Astrocyte of the cerebellum (primary cell): ENCODE measurements around the gene ANKZF1.

Experiments
- DNase-seq: peaks from one replicate; pipeline ENCODE4 v3.0.0-alpha.2; 2011; ENCODE audit warnings: low read depth
- H3K4me3 ChIP-seq: 2 replicates; pipeline ENCODE4 v1.5.1; 2011; ENCODE audit warnings: mild to moderate bottlenecking, low read depth, low read length, moderate library complexity
- in situ Hi-C: cut with HindIII; loops from 2 replicates; pipeline ENCODE4 v1.10.0; 2017; ENCODE audit warnings: low sequenced_read_pairs
- TF ChIP-seq, protein P1 (sequence below): IDR thresholded peaks from 2 replicates; pipeline ENCODE4 v1.5.1; 2012; ENCODE audit warnings: low read length, low read depth, moderate library complexity, mild to moderate bottlenecking; ENCODE audit errors: missing control alignments

The ANKZF1 gene

DNA sequence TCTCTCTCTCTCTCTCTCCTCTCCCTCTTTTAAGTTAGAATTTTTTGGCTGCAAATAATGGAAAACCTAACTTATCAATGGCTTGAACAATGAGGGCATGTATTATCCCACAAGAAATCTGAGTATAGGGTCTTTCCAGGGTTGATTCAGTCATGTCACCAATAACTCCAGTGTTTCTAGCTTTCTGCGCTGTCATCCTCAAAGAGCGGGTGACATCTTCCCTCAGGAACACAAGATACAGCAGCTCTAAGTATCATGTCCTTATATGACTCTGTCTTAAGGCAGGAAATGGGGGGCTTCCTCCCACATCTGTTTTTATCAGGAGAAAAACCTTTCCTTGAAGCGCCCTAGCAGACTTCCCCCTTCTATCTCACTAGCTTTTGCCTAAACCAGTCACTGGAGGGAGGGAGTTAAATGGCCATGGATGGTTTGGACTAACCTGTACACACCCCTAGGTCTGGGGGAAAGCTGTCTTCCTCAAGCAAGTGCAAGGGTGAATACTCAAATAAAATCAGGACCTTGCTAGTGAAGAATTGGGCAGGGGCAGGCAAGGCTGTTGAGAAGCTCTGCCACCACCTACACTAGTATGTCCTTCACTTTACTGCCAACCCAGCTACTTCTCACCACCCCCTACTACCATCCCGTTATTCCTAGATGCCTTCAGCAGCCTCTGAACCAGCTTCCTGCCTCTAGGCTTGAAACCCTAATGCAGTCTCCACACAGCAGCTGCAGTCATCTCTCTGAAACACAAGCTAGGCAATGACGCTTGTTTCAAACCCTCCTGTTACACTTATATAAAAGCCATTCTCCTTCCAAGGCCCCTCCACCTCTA is 31.6 kb downstream of the ANKZF1 start:
- TF ChIP-seq, protein P1, sequence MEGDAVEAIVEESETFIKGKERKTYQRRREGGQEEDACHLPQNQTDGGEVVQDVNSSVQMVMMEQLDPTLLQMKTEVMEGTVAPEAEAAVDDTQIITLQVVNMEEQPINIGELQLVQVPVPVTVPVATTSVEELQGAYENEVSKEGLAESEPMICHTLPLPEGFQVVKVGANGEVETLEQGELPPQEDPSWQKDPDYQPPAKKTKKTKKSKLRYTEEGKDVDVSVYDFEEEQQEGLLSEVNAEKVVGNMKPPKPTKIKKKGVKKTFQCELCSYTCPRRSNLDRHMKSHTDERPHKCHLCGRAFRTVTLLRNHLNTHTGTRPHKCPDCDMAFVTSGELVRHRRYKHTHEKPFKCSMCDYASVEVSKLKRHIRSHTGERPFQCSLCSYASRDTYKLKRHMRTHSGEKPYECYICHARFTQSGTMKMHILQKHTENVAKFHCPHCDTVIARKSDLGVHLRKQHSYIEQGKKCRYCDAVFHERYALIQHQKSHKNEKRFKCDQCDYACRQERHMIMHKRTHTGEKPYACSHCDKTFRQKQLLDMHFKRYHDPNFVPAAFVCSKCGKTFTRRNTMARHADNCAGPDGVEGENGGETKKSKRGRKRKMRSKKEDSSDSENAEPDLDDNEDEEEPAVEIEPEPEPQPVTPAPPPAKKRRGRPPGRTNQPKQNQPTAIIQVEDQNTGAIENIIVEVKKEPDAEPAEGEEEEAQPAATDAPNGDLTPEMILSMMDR = no peak
- in situ Hi-C loops = no loop called here
- H3K4me3 ChIP-seq = no peak overlapping the region
- no peak for DNase-seq

DNA sequence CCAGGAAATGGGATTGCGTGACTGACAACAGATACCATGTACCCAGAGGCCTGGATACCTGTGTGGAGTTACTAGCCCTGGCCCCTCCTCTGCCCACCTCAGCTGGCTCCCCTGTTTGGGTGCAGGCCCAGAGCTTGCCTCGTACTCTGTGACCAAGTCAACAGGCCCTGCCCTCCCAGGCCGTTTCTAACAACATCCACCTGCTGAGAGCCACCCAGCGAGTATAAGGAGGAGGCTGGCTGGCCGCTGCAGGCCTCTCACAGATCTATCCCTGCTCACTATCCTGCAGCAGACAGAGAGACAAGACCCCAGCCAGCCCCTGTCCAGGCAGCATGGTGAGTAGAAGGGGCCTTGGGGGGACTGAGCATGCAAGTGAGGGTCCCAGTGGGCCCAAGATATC is 36.6 kb downstream of the ANKZF1 start:
- H3K4me3 ChIP-seq = no peak overlapping the region
- in situ Hi-C loops = no loop called here
- no peak for DNase-seq
- TF ChIP-seq, protein P1 = no peak

DNA sequence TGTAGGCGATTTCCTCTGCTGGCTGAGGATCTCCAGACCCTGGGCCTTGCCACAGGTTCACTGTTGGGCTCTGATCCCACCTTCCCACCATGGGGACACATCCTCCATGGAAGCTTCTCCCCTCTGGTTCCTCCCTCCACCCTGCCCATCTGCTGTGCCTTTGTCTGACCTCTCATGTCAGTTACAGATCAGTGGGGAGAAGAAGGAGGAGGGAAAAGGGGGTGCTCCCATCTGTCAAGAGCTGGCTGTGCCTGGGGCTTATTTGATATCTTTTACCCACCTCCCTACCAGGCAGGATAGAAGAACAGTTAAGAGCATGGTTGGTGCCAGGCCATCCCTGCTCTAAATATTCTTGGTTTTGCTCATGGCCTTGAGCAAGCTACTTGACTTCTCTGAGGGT is 37.3 kb downstream of the ANKZF1 start:
- TF ChIP-seq, protein P1 = no peak
- in situ Hi-C loops = no loop called here

DNA sequence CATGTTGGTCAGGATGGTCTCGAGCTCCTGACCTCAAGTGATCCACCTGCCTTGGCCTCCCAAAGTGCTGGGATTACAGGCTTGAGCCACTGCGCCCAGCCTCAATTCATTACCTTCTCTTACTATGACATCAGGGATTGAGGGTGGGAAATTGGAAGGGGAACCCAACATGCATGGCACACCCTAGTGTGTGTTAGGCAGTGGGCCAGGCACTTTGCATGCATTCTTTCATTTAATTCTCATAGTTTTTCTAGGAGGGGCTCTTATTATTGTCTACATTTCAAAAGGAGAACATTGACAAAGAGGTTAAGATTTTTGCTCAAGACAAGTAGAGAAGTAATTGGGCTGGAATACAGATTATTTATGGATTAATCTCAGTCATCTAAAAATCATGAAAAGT is 38.7 kb downstream of the ANKZF1 start:
- TF ChIP-seq, protein P1 = no peak
- H3K4me3 ChIP-seq = no peak overlapping the region
- in situ Hi-C loops = no loop called here
- no peak for DNase-seq

More for the DNA sequence above, 37.3 kb downstream of the ANKZF1 start:
- no peak overlapping the region for H3K4me3 ChIP-seq
- no peak for DNase-seq

DNA sequence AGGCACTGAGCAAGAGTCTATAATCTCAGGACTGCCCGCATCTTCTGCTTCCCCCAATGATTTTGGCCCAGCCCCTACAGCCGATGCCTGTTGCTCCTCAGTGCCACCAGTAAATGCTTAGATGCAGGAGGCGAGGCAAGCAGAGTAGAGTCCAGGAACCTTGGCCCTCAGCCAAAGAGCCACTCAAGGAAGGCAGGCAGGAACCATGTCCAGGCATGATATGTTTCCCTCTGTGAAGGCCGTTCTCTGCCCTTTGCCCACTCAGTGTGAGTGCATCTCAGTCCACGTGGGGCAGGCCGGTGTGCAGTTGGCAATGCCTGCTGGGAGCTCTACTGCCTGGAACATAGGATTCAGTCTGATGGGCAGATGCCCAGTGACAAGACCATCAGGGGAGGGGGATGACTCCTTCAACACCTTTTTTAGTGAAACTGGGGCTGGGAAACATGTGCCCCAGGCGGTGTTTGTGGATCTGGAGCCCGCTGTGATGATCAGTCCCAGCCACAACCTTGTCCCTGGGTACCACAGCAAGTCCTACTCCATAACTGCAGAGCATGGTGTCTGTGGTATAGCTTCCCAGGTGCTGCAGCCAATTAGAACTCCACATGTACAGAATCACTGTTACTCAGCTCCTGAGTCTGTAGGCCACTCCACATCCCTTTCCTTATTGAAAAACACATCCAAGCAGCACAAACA is 39.9 kb downstream of the ANKZF1 start:
- TF ChIP-seq, protein P1 = no peak
- H3K4me3 ChIP-seq = no peak overlapping the region
- in situ Hi-C loops = no loop called here
- DNase-seq = no peak

DNA sequence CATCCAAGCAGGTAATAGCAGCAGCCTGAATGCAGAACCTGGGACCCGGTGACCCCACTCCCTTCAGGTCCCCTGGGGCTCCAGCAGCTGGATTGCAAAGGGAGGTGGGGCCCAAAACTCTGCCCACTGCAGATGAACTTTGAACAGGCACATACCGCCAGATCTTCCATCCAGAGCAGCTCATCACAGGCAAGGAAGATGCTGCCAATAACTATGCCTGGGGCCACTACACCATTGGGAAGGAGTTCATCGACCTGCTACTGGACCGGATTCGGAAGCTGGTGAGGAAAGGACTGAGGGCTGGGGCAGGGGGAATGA is 40.4 kb downstream of the ANKZF1 start:
- no peak for DNase-seq
- in situ Hi-C loops = no loop called here
- TF ChIP-seq, protein P1 = no peak
- no peak overlapping the region for H3K4me3 ChIP-seq
